ENCODE measurements around the gene MCFD2. TPM values are rescaled to one million over a fixed set of nuclear protein-coding genes. Genes with fewer than 3 reads are reported as not detected.
"Not testable (repeated sequence)": the region's sequence is repeated elsewhere in the genome, so short reads cannot be mapped to it uniquely, and the experiment has no call there.

The MCFD2 gene
- total RNA-seq, 2 donors from 2014 or later = 42.2 to 73.7 TPM

DNA sequence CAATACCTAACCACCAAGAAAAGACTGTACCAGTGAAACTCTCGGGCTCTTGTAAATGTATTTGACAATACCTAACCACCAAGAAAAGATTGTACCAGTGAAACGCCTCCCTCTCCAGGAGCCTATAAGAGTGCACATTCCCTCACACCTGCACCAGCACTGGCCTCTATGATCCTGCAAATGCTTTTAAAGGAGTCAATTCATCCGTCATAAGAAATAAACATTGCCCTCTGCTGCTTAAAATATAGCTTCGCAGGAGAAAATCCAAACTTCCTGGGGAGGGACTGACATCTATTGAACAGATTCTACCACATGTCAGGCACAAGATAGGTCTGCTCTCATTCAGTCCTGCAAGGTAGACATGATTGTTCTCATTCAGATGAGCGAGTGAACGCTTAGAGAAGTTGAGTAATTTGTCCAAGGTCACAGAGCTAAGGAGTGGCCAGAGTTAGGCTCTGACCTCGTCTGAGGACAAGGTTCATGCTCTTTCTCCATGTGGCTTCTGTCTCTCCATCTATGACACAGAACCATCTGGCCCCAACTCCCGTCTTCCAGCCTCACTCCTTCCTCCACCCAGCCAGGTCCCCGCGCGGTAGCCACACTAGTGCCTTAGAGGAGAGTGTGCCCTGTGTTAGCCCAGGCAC is 38.7 kb downstream of the MCFD2 start:
- ATAC-seq (peak; percentile 66), DNase-seq (peak in 3 of 4 donors; percentile 37 to 62 (median 41))
- H3K36me3 ChIP-seq (replicated peaks in 1 of 2; ENCODE audit: insufficient read depth in 1 of 2, low read depth in 2 of 2) = no peaks in the 10 kb centered on the region
- no peak overlapping the region for H3K4me3 ChIP-seq
- TF ChIP-seq POLR2A (IDR thresholded peaks at IDR 0.05) = no peak
- TF ChIP-seq, protein P1, sequence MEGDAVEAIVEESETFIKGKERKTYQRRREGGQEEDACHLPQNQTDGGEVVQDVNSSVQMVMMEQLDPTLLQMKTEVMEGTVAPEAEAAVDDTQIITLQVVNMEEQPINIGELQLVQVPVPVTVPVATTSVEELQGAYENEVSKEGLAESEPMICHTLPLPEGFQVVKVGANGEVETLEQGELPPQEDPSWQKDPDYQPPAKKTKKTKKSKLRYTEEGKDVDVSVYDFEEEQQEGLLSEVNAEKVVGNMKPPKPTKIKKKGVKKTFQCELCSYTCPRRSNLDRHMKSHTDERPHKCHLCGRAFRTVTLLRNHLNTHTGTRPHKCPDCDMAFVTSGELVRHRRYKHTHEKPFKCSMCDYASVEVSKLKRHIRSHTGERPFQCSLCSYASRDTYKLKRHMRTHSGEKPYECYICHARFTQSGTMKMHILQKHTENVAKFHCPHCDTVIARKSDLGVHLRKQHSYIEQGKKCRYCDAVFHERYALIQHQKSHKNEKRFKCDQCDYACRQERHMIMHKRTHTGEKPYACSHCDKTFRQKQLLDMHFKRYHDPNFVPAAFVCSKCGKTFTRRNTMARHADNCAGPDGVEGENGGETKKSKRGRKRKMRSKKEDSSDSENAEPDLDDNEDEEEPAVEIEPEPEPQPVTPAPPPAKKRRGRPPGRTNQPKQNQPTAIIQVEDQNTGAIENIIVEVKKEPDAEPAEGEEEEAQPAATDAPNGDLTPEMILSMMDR (IDR thresholded peaks at IDR 0.05) = peak; percentile 21 to 71 (median 64)
- no peaks in the 10 kb centered on the region for H3K9me3 ChIP-seq
- H3K27ac ChIP-seq = peak overlapping the region in 1 of 4 donors; percentile 27
- intact Hi-C loops (cut with DNase I) = no loop called here
- WGBS, 2 donors = 22 to 32% methylated on average over 11 of the region's 11 CpGs
- H3K4me1 ChIP-seq = peaks cover 12% of the 10 kb centered on the region
- no peaks in the 10 kb centered on the region for H3K27me3 ChIP-seq

GRCh38 chr2:46875962-46876689 is 39.5 kb downstream of the MCFD2 start:
- H3K9me3 ChIP-seq; DNase-seq; H3K36me3 ChIP-seq (replicated peaks in 1 of 2; ENCODE audit: insufficient read depth in 1 of 2, low read depth in 2 of 2); H3K27ac ChIP-seq; H3K4me1 ChIP-seq; H3K4me3 ChIP-seq; H3K27me3 ChIP-seq; intact Hi-C loops (cut with DNase I); ATAC-seq: not testable (repeated sequence)
- 50 to 59% methylated on average over 3 to 5 of the region's 5 CpGs for WGBS, 2 donors

DNA sequence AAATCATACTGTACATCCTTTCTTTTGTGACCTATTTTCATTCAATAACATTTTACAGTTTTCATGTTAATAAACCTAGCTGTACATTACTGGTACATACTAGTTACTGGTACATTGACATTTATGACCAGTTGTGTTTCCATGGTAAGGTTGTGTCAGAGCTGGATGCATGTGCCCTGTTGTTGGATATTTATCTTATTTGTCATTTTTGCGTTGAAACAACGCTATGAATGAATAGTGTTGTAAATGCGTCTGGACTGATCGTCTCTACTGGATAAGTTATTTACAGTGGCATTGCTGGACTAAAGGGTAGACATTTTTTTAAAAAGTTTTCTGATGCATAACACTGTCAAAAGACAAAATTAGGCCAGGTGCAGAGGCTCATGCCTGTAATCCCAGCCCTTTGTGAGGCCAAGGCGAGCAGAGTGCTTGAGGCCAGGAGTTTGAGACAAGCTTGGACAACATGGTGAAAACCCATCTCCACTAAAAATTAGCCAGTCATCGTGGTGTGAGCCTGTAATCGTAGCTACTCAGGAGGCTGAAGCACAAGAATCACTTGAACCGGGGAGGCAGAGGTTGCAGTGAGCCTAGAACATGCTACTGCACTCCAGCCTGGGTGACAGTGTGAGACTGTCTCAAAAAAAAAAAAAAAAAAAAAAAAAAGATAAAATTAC is 40.2 kb downstream of the MCFD2 start:
- H3K27me3 ChIP-seq = no peaks in the 10 kb centered on the region
- no peaks in the 10 kb centered on the region for H3K36me3 ChIP-seq (replicated peaks in 1 of 2; ENCODE audit: insufficient read depth in 1 of 2, low read depth in 2 of 2)
- DNase-seq (no peak), ATAC-seq (no peak)
- no peak overlapping the region for H3K27ac ChIP-seq
- H3K4me1 ChIP-seq = peaks cover 8% of the 10 kb centered on the region
- TF ChIP-seq, protein P1 (IDR thresholded peaks at IDR 0.05) = no peak
- TF ChIP-seq POLR2A (IDR thresholded peaks at IDR 0.05) = no peak
- 76 to 84% methylated on average over 8 of the region's 8 CpGs for WGBS, 2 donors
- intact Hi-C loops (cut with DNase I) = no loop called here
- no peak overlapping the region for H3K4me3 ChIP-seq
- no peaks in the 10 kb centered on the region for H3K9me3 ChIP-seq

DNA sequence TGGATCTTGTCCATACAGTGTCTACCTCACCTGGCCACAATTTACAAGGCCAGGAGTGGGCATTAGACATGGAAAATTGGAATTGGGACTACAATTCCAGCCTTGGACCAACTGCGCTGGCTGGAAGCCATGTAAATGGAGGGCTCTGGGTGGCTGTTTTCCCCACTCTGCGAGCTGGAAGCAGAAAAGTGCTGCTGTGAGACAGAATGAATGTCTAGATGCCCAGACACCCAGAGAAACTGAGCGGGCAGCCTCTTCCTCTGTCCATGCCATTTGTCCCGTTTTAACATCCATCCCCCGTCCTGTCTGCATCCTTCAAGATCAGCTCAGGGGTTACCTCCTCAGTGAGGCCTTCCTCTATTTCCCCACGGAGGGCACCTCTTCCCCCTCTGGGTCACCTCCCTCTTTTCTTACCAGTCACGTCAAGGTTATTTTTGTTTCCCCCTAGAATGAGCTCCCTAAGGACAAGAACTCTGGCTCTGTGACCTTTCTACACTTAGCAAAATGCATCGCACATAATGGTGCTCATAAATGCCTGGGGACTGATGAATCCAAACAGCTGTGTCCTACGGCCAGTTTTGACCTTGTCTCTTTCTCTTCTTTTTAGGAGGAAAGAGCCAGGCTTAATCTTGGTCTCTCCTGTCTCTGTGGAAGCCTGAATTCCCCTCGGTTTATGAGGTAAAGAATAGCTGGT is 41.2 kb downstream of the MCFD2 start:
- H3K4me3 ChIP-seq = no peak overlapping the region
- TF ChIP-seq, protein P1 (IDR thresholded peaks at IDR 0.05) = no peak
- no peak for TF ChIP-seq POLR2A (IDR thresholded peaks at IDR 0.05)
- DNase-seq (no peak), ATAC-seq (no peak)
- 75 to 82% methylated on average over 10 of the region's 10 CpGs for WGBS, 2 donors
- no peaks in the 10 kb centered on the region for H3K27me3 ChIP-seq
- no peak overlapping the region for H3K27ac ChIP-seq
- no peaks in the 10 kb centered on the region for H3K9me3 ChIP-seq
- peaks cover 8% of the 10 kb centered on the region for H3K4me1 ChIP-seq
- intact Hi-C loops (cut with DNase I) = no loop called here
- H3K36me3 ChIP-seq (replicated peaks in 1 of 2; ENCODE audit: insufficient read depth in 1 of 2, low read depth in 2 of 2) = no peaks in the 10 kb centered on the region

- ATAC-seq (peak; percentile 41), DNase-seq (peak in 3 of 4 donors; percentile 42 to 76 (median 52))
- intact Hi-C loops (cut with DNase I) = no loop called here
- no peaks in the 10 kb centered on the region for H3K27me3 ChIP-seq
- TF ChIP-seq, protein P1 (IDR thresholded peaks at IDR 0.05) = no peak
- no peak for TF ChIP-seq POLR2A (IDR thresholded peaks at IDR 0.05)
- WGBS, 2 donors = 66 to 77% methylated on average over 5 of the region's 5 CpGs
- no peaks in the 10 kb centered on the region for H3K9me3 ChIP-seq
- H3K27ac ChIP-seq = no peak overlapping the region
- no peaks in the 10 kb centered on the region for H3K36me3 ChIP-seq (replicated peaks in 1 of 2; ENCODE audit: insufficient read depth in 1 of 2, low read depth in 2 of 2)
- peaks cover 8% of the 10 kb centered on the region for H3K4me1 ChIP-seq
- H3K4me3 ChIP-seq = no peak overlapping the region
Observed at GRCh38 chr2:46873604-46874068, 42.0 kb downstream of the MCFD2 start.

All from body of pancreas (tissue), 4 donors.